NCI-H460 (cell line): ENCODE results near the gene VIPR2. TPM values are rescaled to one million over a fixed set of nuclear protein-coding genes. Genes with fewer than 3 reads are reported as not detected.
"Not testable (repeated sequence)": the region's sequence is repeated elsewhere in the genome, so short reads cannot be mapped to it uniquely, and the experiment has no call there.

ENCODE experiments used
- DNase-seq: peaks from one replicate; pipeline ENCODE4 v3.0.0-alpha.2; 2016; ENCODE audit warnings: low read depth; ENCODE audit errors: extremely low read depth
- total RNA-seq: library from RNA; depleted of rRNA; stranded (reverse); fragments of >200 nt; shearing (Covaris generic); gene quantifications from 2 replicates; pipeline ENCODE4 v1.2.3, GENCODE V29; 2014

Gene VIPR2
- total RNA-seq, 1 experiment from 2014 or later = 0.30 TPM

GRCh38 chr7:159015081-159015453 lies 129.6 kb downstream of the VIPR2 start:
- DNase-seq = no peak

- no peak for DNase-seq
Observed at GRCh38 chr7:159014297-159015062, 130.2 kb downstream of the VIPR2 start.

- no peak for DNase-seq
Observed at GRCh38 chr7:159013825-159014289, 130.8 kb downstream of the VIPR2 start.

- no peak for DNase-seq
Observed at GRCh38 chr7:159013181-159013690, 131.4 kb downstream of the VIPR2 start.

GRCh38 chr7:159012353-159013069 lies 132.2 kb downstream of the VIPR2 start:
- DNase-seq = no peak

- DNase-seq = no peak
Observed at GRCh38 chr7:159011722-159012022, 133.0 kb downstream of the VIPR2 start.

- no peak for DNase-seq
Observed at GRCh38 chr7:159010937-159011721, 133.5 kb downstream of the VIPR2 start.

GRCh38 chr7:159010411-159010810 lies 134.3 kb downstream of the VIPR2 start:
- no peak for DNase-seq

- no peak for DNase-seq
Observed at GRCh38 chr7:159009951-159010350, 134.7 kb downstream of the VIPR2 start.

- DNase-seq = no peak
Observed at GRCh38 chr7:159008417-159008816, 136.2 kb downstream of the VIPR2 start.

- no peak for DNase-seq
Observed at GRCh38 chr7:159007996-159008389, 136.7 kb downstream of the VIPR2 start.

GRCh38 chr7:159007364-159007995 lies 137.2 kb downstream of the VIPR2 start:
- DNase-seq = no peak

- DNase-seq = no peak
Observed at GRCh38 chr7:159006610-159007130, 138.0 kb downstream of the VIPR2 start.

- DNase-seq = not testable (repeated sequence)
Observed at GRCh38 chr7:159006022-159006609, 138.6 kb downstream of the VIPR2 start.

- DNase-seq = no peak
Observed at GRCh38 chr7:159005618-159006017, 139.0 kb downstream of the VIPR2 start.

- DNase-seq = no peak
Observed at GRCh38 chr7:159004411-159004810, 140.3 kb downstream of the VIPR2 start.

- DNase-seq = no peak
Observed at GRCh38 chr7:159001811-159002210, 142.9 kb downstream of the VIPR2 start.

GRCh38 chr7:159000859-159001435 lies 143.7 kb downstream of the VIPR2 start:
- no peak for DNase-seq

- DNase-seq = no peak
Observed at GRCh38 chr7:159000070-159000469, 144.6 kb downstream of the VIPR2 start.

GRCh38 chr7:158999496-158999895 lies 145.2 kb downstream of the VIPR2 start:
- no peak for DNase-seq
